GM19035 (cell line): ENCODE data around the gene ITIH5.

Experiments used
- ATAC-seq: cut with Tn5 transposase; IDR thresholded peaks from one replicate; pipeline ENCODE4 v1.9.1; 2021; ENCODE audit not compliant: unreplicated experiment

The ITIH5 gene

DNA sequence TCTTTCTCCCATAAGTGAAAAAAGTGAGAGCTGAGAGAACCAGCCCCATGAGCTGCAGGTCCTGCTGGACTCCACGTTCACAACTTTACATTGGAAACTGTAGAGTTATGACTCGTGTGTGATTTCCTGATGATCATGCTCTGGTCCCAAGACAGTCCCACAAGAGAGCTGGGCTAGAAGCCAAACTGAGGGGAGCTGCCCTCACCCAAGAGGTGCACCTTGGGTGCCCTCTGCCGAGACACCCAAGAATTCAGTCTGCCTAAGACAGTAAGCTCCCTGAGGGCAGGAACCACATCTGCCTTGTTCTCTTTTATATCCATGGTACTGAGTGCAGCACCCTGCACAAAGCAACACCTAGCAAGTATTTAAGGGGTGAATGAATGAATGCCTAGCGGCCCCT is 143.1 kb downstream of the ITIH5 start:
- no peak for ATAC-seq

DNA sequence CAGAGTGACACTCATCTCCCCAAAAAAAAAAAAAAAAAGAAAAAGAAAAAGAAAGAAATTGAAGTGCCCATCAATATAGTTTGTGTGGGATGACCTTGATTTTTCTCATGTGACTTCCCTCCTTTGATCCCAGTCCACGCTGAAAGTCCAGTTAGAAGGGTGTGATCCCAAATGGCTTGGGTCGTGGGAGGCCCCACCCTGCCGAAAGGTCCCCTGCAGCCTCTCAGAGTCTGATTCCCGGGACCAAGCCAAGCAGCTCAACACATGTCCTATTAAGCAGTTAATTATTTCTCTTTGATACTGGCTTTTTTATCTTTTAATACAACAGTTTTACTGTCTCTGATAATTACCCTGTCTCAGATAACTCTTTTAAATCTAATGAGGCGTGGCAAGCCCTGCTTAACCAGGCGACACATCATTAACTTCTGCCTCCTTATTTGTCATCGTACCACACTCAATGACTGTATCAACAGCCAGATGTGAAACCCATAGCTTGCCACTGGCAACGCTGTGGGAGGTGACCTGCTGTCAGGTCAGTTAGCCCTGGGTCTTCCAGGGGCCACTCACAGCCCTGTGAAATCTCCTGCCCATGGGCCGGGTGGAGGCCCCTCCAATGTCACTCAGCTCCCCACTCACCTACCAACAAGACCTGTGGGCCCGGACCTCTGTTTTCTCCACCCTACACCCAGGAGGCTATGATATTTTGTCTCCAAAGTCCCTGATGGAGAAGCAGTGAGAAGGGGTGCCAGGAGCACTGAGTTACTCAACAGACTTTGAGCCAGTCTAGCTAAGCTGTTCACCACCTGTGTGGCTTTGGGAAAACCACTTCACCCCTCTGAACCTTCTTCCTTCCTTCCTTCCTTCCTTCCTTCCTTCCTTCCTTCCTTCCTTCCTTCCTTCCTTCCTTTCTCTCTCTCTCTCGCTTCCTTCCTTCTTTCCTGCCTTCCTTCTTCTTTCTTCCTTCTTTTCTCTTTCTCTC is 146.0 kb downstream of the ITIH5 start:
- peak; percentile 68 for ATAC-seq

DNA sequence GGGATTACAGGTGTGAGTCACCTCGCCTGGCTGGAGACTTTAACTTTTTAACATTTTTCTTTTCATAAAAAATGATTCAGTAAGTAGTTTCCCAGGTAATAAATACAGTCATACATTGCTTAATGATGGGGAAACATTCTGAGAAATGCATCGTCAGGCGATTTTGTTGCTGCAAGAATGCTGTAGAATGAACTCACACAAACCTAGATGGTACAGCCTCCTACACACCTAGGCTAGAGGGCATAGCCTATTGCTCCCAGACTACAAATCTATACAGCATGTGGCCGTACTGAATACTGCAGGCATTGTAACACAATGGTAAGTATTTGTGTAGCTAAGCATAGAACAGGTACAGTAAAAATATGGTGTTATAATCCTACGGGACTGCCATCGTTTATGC is 147.4 kb downstream of the ITIH5 start:
- no peak for ATAC-seq

DNA sequence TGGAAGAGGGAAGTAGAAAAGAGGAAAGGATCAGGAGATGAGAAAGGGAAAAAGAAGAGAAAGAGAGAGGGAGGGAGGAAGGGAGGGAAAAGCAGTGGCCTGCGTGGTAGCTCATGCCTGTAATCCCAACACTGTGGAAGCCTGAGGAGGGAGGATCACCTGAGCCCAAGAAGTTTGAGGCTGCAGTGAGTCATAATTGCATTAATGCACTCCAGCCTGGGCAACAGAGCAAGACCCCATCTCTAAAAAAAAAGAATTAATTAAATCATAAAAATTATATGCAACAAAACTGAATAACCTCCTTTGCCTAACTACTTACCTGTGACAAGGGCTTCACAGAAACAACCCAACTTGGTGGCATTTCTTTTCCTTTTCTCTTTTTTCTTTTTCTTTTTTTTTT is 148.1 kb downstream of the ITIH5 start:
- no peak for ATAC-seq

DNA sequence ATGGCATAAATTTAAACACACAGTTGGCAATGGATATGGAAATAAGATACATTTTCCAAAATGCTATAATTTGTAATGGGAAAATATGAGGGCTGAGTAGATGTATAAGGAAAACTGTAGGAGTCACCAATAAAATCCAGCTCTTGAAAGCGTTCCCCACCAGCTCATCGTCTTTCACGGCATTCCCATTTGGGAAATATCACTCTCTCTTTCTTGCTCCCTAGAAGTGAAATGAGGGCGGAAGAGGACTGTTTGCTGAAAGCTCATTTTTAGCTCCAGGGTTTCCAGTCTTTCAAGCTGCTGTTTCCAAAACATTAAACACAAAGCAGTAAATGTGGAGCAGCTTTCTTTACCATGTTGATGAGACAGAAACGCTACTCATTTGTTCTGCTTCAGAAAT is 151.3 kb downstream of the ITIH5 start:
- no peak for ATAC-seq

DNA sequence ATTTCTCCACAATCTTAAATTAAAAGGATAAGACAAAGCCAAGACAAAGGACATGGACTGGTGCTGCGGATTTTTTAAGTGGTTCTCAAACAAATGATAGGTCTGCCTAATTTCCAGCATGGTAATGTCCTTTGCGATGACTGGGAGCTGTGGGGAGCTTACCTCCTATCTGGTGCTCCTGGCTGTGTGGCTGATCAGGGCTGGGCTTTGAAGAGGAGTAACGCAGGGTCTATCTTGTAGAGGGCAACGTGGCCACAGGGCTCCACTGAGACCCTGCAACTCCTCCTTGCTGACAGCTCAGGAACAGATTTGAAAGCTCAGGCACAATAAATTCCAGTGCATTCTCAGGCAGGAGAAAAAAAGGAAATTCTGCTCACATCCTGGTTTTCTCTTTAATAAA is 152.8 kb downstream of the ITIH5 start:
- ATAC-seq: no peak

DNA sequence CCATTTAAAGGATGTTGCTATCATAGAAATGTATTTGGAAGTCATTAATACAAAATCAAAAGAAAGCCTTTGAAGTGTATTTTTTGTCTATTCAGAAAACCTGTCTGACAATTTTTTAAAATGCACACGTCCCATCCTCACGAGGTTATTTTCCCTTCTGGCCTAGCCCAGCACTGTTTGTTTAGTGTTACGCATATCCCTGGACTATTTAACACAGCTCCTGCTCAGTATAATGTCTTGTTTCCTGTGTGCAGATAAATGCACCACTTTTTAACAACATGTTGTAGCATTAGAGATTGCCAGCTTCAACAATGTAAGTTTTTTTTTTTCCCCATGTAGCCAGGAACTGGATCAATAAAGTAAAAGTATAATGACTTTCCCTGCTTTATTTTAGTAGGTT is 153.3 kb downstream of the ITIH5 start:
- ATAC-seq: no peak

DNA sequence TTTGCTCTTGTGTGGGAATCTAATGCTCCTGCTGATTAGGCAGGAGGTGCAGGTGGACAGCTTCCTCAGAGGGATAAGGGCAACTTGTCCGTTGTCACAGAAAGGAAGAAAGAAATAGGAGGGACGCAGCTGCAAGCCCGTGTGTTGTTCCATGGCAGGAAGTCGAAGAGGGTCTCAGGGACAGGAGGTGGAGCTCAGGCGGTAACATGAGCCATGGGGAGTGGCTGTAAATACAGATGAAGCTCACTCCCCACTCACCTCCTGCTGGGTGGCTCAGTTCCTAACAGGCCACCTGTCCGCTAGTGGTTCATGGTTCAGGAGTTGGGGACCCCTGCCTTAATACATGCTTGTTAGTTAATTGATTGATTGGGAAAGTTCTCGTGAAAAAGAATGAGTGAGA is 154.3 kb downstream of the ITIH5 start:
- no peak for ATAC-seq

DNA sequence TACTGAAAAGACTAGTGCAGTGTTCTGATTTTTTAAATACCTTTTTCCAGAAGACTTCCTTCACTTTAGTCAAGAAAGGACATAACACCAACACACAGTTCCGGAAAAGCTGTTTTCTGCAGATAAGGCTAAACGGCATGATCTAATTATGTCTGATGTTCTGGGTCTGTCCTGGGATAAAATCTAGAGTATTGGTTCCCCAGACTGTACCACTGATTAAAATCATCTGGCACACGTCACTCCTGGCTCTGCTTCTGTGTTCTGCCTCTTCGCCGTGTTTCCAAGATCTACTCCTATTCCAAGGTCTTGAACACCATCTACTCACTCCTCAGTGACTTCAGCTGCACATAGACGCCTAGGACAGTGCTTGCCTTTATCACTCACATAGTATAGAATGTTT is 155.2 kb downstream of the ITIH5 start:
- ATAC-seq: no peak
